NT2/D1 (cell line): ENCODE measurements around the gene KCNH2.

Source experiments
- DNase-seq: peaks from one replicate; pipeline ENCODE4 v3.0.0-alpha.2; 2011; ENCODE audit warnings: low read depth, low spot score
- H3K27me3 ChIP-seq: 2 replicates; pipeline ENCODE4 v1.6.0; 2011; ENCODE audit warnings: mild to moderate bottlenecking; ENCODE audit not compliant: insufficient read length, insufficient read depth
- H3K36me3 ChIP-seq: 2 replicates; pipeline ENCODE4 v1.6.1; 2011; ENCODE audit warnings: mild to moderate bottlenecking, low read length, mixed read lengths; ENCODE audit not compliant: insufficient read depth, insufficient read length
- H3K4me1 ChIP-seq: 2 replicates; pipeline ENCODE4 v1.5.1; 2011; ENCODE audit not compliant: insufficient read depth, insufficient read length
- H3K4me3 ChIP-seq: 2 replicates; pipeline ENCODE4 v1.5.1; 2011; ENCODE audit warnings: low read depth; ENCODE audit not compliant: insufficient read length
- H3K9ac ChIP-seq: 2 replicates; pipeline ENCODE4 v1.6.0; 2011; ENCODE audit warnings: low read depth; ENCODE audit not compliant: insufficient read length
- H3K9me3 ChIP-seq: 2 replicates; pipeline ENCODE4 v1.5.1; 2011; ENCODE audit warnings: mild to moderate bottlenecking, low read length; ENCODE audit not compliant: insufficient read depth
- SUZ12 ChIP-seq: IDR thresholded peaks from 2 replicates; pipeline ENCODE4 v1.6.1; 2011; ENCODE audit not compliant: insufficient read length, insufficient read depth; ENCODE audit errors: extremely low read depth
- YY1 ChIP-seq: IDR thresholded peaks from 2 replicates; pipeline ENCODE4 v1.6.1; 2011; ENCODE audit not compliant: insufficient read length, insufficient read depth
- ZNF274 ChIP-seq: IDR thresholded peaks from 2 replicates; pipeline ENCODE4 v1.6.1; 2011; ENCODE audit warnings: mild to moderate bottlenecking, low read depth, low read length

KCNH2 gene

DNA sequence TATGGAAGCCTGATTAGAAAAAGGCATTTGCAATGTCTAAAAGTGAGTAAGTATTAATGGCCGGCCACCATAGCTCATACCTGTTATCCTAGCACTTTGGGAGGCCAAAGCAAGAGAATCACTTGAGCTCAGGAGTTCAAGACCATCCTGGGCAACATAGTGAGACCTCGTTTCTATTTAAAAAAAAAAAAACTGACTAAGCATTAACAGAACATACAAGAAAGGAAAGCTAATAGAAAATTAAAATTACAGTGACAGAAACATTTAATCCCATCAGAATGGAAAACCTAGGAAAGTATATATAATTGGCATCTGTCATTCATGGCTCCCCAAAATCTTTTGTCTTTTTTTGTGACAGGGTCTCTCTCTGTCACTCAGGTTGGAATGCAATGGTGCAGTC lies 69.9 kb downstream of the KCNH2 start:
- no peak for TF ChIP-seq YY1
- TF ChIP-seq ZNF274: no peak
- TF ChIP-seq SUZ12: no peak
- Histone ChIP-seq H3K9me3 (no peaks in the 10 kb centered on the region), H3K9ac (no peak overlapping the region), H3K4me1 (peaks cover 10% of the 10 kb centered on the region), H3K4me3 (no peak overlapping the region), H3K36me3 (no peaks in the 10 kb centered on the region), H3K27me3 (no peaks in the 10 kb centered on the region)
- no peak for DNase-seq

DNA sequence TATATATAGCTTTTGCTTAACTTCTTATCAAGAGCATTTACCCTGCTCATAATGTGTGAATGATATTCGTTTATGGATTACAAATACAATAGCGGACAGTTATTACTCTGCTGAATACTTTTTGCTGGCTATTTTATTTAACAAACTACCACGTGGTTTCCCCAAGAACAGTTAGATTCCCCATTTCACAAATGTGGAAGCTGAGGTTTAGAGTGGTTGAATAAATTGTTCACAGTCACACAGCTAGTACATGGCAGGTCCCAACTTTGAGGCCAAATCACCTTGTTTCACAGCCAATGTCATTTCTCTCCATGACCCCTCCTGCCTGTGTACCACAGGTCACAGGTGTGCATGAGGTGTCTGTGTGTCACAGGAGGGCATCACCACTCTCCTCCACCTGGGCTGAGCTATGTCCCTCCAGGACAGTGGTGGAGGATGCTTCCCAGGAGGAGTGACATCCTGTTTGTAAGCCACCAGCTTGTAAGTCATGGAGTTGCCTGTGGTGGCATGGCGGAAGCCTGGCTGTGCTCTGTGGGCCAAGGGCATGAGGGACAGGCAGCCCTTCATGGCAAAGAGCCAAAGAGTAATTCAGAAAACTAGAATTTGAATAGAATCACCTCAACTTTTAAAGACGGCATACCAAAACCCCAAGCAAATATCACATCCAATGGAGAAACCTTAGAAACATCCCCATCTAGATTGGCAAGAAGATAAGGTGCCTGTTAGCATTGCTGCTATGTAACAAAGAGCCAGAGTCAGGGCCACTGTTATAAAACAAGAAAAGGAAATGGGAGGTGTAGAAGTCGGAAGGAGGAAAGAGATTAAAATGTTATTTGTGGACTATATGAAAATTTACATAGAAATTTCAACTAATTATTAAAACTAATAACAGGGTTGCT lies 73.9 kb downstream of the KCNH2 start:
- H3K9ac ChIP-seq: no peak overlapping the region
- H3K4me3 ChIP-seq: no peak overlapping the region
- H3K9me3 ChIP-seq: no peaks in the 10 kb centered on the region
- H3K36me3 ChIP-seq: no peaks in the 10 kb centered on the region
- peaks cover 15% of the 10 kb centered on the region for H3K27me3 ChIP-seq
- DNase-seq: no peak
- peaks cover 5% of the 10 kb centered on the region for H3K4me1 ChIP-seq
- TF ChIP-seq YY1 (no peak), SUZ12 (no peak), ZNF274 (no peak)

DNA sequence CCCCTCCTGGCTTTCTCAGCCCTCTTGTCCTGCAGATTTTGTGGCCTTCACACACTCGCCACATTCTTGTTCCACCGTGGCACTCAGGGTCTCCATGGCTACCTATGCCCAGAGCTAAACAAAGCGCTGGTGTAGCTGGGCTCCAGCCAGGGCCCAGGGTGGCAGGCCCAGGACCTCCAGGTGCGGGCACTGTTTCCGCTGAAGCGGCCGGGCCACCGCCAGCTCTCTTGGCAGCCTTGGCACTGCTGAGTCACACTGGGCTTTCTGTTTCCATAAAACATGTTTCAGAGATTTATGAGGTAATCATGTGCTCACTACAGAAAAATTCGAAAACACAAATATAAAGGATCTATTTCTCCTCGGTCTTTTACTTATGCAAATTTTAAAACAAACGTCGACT lies 74.5 kb downstream of the KCNH2 start:
- H3K36me3 ChIP-seq: no peaks in the 10 kb centered on the region
- H3K4me3 ChIP-seq: no peak overlapping the region
- DNase-seq: no peak
- peaks cover 5% of the 10 kb centered on the region for H3K4me1 ChIP-seq
- H3K9me3 ChIP-seq: no peaks in the 10 kb centered on the region
- peaks cover 21% of the 10 kb centered on the region for H3K27me3 ChIP-seq
- no peak overlapping the region for H3K9ac ChIP-seq
- TF ChIP-seq ZNF274 (no peak), YY1 (no peak), SUZ12 (no peak)

DNA sequence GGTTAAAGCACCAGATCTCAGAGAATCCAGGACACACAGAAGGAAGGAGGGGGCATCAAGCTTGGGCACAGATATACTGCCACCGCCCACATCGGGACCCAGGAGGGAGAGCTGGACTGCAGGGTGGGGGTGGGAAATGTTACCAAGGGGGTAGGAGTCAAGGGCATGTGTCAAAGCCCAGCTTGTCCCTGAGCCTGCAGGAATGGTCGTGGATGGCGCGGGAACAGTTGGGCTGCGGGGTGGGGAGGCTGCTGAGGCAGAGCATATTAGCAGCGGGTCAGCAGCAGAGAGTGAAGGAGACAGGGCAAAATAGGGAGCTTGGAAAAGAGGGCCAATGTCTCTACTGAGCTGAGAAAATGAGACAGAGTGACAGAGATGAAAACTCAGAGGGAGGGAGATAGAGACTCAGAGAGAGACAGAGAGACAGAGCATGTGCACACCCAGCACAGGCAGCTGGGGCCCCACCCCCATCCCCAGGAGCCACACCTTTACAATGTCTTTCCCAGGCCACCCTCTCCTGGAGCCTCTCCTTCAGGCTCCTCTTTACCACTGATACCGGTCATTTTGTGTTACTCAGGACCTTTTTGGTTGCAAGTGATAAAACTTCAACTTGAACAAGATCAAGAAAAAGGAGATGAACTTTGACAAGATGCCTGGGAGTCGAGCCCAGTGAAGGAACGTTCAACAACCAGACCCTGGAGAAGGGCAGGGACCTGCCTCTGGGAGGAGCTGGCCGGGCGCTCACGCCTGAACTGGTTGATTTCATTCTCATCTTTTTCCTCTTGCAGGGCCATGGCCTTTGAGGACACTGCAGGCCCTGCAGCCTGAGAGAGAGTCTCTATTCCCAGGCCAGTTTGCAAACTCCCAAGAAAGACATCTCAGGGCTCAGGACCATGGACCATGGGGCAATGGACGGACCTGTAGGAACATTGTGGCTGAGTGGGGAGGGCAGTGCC lies 75.8 kb downstream of the KCNH2 start:
- Histone ChIP-seq H3K4me3 (no peak overlapping the region), H3K9ac (peak overlapping the region; percentile 8), H3K9me3 (no peaks in the 10 kb centered on the region), H3K36me3 (no peaks in the 10 kb centered on the region), H3K4me1 (peaks cover 10% of the 10 kb centered on the region), H3K27me3 (peaks cover 21% of the 10 kb centered on the region)
- TF ChIP-seq YY1: no peak
- TF ChIP-seq ZNF274: no peak
- TF ChIP-seq SUZ12: no peak
- no peak for DNase-seq

GRCh38 chr7:150901160-150902035 lies 76.7 kb downstream of the KCNH2 start:
- Histone ChIP-seq H3K4me3 (no peak overlapping the region), H3K9ac (peak overlapping the region; percentile 8), H3K36me3 (no peaks in the 10 kb centered on the region), H3K27me3 (peaks cover 21% of the 10 kb centered on the region), H3K4me1 (peaks cover 13% of the 10 kb centered on the region), H3K9me3 (no peaks in the 10 kb centered on the region)
- peak; percentile 18 for DNase-seq
- no peak for TF ChIP-seq SUZ12
- TF ChIP-seq ZNF274: no peak
- TF ChIP-seq YY1: no peak

DNA sequence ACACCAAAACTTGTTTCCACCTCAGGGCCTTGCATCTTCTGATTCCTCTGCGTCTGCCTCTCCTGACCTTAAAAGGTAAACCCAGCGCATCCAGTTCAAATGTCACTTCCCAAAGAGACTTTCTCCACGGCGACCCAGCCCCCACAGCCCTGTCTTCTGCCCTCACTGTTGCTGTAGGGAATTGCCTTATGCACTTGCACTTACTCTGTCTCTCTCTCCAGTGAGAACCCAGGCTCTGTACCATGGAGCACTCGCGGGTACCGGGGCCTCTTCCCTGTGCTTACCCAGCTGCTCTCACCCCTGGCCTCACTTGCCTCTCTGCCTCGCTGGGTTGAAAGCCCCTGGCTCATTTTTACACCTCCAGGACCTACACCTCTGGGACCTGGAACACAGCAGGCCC lies 77.4 kb downstream of the KCNH2 start:
- H3K9me3 ChIP-seq: no peaks in the 10 kb centered on the region
- no peak for DNase-seq
- H3K36me3 ChIP-seq: no peaks in the 10 kb centered on the region
- H3K9ac ChIP-seq: no peak overlapping the region
- peaks cover 21% of the 10 kb centered on the region for H3K27me3 ChIP-seq
- peaks cover 13% of the 10 kb centered on the region for H3K4me1 ChIP-seq
- no peak for TF ChIP-seq SUZ12
- TF ChIP-seq ZNF274: no peak
- no peak for TF ChIP-seq YY1
- no peak overlapping the region for H3K4me3 ChIP-seq
